Measurements from ENCODE around the gene HIVEP2. TPM values are rescaled to one million over a fixed set of nuclear protein-coding genes. Genes with fewer than 3 reads are reported as not detected.

The HIVEP2 gene
- total and polyA plus RNA-seq, 2 donors (not counting 3 experiments of a cell fraction or from before 2014, with no cell fraction given) = 1.3 to 4.7 TPM

GRCh38 chr6:142835787-142836535, 109.0 kb downstream of the HIVEP2 start:
- Histone ChIP-seq H3K79me2 (ENCODE audit: control insufficient read depth, insufficient read depth, low read length) (no peaks in the 10 kb centered on the region), H3K27ac (ENCODE audit: insufficient read depth, low read depth, low read length) (no peak overlapping the region), H3K36me3 (ENCODE audit: control insufficient read depth in 2 of 2, extremely low read depth in 1 of 2, insufficient read depth in 2 of 2, low read length in 2 of 2) (no peaks in the 10 kb centered on the region), H3K9me1 (replicated peaks; ENCODE audit: control insufficient read depth, extremely low read depth, insufficient read depth, low read length) (no peaks in the 10 kb centered on the region), H3K9ac (replicated peaks; ENCODE audit: extremely low read depth, insufficient read depth, low read length) (no peak overlapping the region), H3K4me2 (ENCODE audit: insufficient read depth, low read length) (no peak overlapping the region), H3K9me3 (replicated peaks; ENCODE audit: control insufficient read depth, insufficient read depth, low read length) (no peaks in the 10 kb centered on the region), H2AFZ (ENCODE audit: low read depth, low read length) (no peak overlapping the region), H3K27me3 (ENCODE audit: control insufficient read depth in 2 of 2, insufficient read depth in 2 of 2, low read length in 2 of 2) (no peaks in the 10 kb centered on the region), H3K4me3 (replicated peaks in 1 of 3; ENCODE audit: insufficient read depth in 1 of 3, low read depth in 1 of 3, low read length in 3 of 3) (no peak overlapping the region), H3K4me1 (ENCODE audit: control insufficient read depth, extremely low read depth, insufficient read depth, low read length) (peaks cover 28% of the 10 kb centered on the region), H4K20me1 (replicated peaks; ENCODE audit: control insufficient read depth, extremely low read depth, insufficient read depth, low read length) (no peaks in the 10 kb centered on the region)
- DNase-seq (ENCODE audit: low read depth, low spot score) (no peak), FAIRE-seq (no peak)
- TF ChIP-seq FOS (IDR thresholded peaks at IDR 0.05; ENCODE audit: borderline replicate concordance, insufficient read depth, low read length) = no peak
- TF ChIP-seq JUN (IDR thresholded peaks at IDR 0.05; ENCODE audit: borderline replicate concordance, insufficient read depth, insufficient read length, low read depth) = no peak
- TF ChIP-seq POLR2AphosphoS5 (IDR thresholded peaks at IDR 0.05; ENCODE audit: insufficient read depth, low read depth, low read length) = no peak
- TF ChIP-seq EZH2 (IDR thresholded peaks at IDR 0.05; ENCODE audit: borderline replicate concordance, low read depth, low read length, severe bottlenecking) = no peak
- no peak for TF ChIP-seq POLR2A (IDR thresholded peaks at IDR 0.05; ENCODE audit: low read depth, low read length)
- no peak for TF ChIP-seq MYC (IDR thresholded peaks at IDR 0.05; ENCODE audit: low read depth, low read length)
- TF ChIP-seq, protein P1, sequence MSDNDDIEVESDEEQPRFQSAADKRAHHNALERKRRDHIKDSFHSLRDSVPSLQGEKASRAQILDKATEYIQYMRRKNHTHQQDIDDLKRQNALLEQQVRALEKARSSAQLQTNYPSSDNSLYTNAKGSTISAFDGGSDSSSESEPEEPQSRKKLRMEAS (IDR thresholded peaks at IDR 0.05; ENCODE audit: insufficient read depth, insufficient read length) = no peak
- TF ChIP-seq, protein P2, sequence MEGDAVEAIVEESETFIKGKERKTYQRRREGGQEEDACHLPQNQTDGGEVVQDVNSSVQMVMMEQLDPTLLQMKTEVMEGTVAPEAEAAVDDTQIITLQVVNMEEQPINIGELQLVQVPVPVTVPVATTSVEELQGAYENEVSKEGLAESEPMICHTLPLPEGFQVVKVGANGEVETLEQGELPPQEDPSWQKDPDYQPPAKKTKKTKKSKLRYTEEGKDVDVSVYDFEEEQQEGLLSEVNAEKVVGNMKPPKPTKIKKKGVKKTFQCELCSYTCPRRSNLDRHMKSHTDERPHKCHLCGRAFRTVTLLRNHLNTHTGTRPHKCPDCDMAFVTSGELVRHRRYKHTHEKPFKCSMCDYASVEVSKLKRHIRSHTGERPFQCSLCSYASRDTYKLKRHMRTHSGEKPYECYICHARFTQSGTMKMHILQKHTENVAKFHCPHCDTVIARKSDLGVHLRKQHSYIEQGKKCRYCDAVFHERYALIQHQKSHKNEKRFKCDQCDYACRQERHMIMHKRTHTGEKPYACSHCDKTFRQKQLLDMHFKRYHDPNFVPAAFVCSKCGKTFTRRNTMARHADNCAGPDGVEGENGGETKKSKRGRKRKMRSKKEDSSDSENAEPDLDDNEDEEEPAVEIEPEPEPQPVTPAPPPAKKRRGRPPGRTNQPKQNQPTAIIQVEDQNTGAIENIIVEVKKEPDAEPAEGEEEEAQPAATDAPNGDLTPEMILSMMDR (IDR thresholded peaks at IDR 0.05; ENCODE audit: extremely low read depth in 1 of 2, insufficient read depth in 1 of 2, low read depth in 1 of 2, low read length in 2 of 2) = no peak
- no peak for TF ChIP-seq GATA2 (IDR thresholded peaks at IDR 0.05; ENCODE audit: insufficient read depth, insufficient read length, low read depth, low read length)
- dilution Hi-C loops (cut with MboI; ENCODE audit: extremely low pct_ligation_motif_present, low sequenced_read_pairs) = no loop called here
- no TSS peak for BruUV-seq (replicated peaks)
- ChIA-PET CTCF (interaction anchor here (1.2 to 3.0 kb wide), 2 partner anchors 9 to 12 kb away, joined by 3 to 16 read pairs; no protein-coding TSS in a partner anchor), POLR2A (no interaction called here)
- intact Hi-C loops (cut with micrococcal nuclease) = no loop called here
